SK-N-SH (cell line): ENCODE results near the gene TMEM114. TPM values are rescaled to one million over a fixed set of nuclear protein-coding genes. Genes with fewer than 3 reads are reported as not detected.

Source experiments
- CTCF ChIA-PET: fragments of 300-600, 350-600 bp; formaldehyde crosslinking; extraction: SDS; loops from one replicate; lab custom pipeline; 2021; lab: Yijun Ruan, JAX
- POLR2A ChIA-PET: fragments of 350-600 bp; sonication (Branson Sonifier 250); formaldehyde crosslinking; extraction: SDS; loops from one replicate; lab custom pipeline; 2020; ENCODE audit warnings: antibody characterized with exemption, inconsistent platforms; lab: Yijun Ruan, JAX
- DNase-seq: peaks from one replicate; pipeline ENCODE4 v3.0.0; 2012
- H2AFZ ChIP-seq: fragments of 200-600 bp; sonication (generic); 2 replicates; pipeline ENCODE4 v1.8.1; 2016; ENCODE audit warnings: antibody characterized with exemption, mild to moderate bottlenecking, low read depth
- H3F3A ChIP-seq: fragments of 200-600 bp; sonication (generic); replicated peaks from 2 replicates; pipeline ENCODE3; 2016; ENCODE audit warnings: antibody characterized with exemption, mild to moderate bottlenecking; ENCODE audit not compliant: insufficient read depth
- H3K27ac ChIP-seq, 2 experiments: fragments of 200-500 bp in 1 of 2; fragments of 200-600 bp in 1 of 2; sonication (Bioruptor generic) in 1 of 2; sonication (generic), shearing (Covaris generic) in 1 of 2; 2 replicates each; pipeline versions ENCODE4 v1.5.1 to v1.6.1; 2014 to 2016; ENCODE audit warnings: low read depth in 2 of 2, inconsistent platforms in 1 of 2, low read length in 1 of 2, mild to moderate bottlenecking in 1 of 2, mixed read lengths in 1 of 2
- H3K27me3 ChIP-seq: fragments of 200-600 bp; sonication (generic), shearing (Covaris generic); 2 replicates; pipeline ENCODE4 v1.6.1; 2016; ENCODE audit warnings: mixed run types; ENCODE audit not compliant: insufficient read depth
- H3K36me3 ChIP-seq, 2 experiments: fragments of 200-500 bp in 1 of 2; fragments of 200-600 bp in 1 of 2; sonication (Bioruptor generic) in 1 of 2; sonication (generic) in 1 of 2; replicated peaks in 1 of 2; 2 replicates each; pipeline versions ENCODE3 to v1.5.1; 2014 to 2016; ENCODE audit warnings: low read length in 1 of 2, mild to moderate bottlenecking in 1 of 2; ENCODE audit not compliant: insufficient read depth in 2 of 2, control insufficient read depth in 1 of 2
- H3K4me1 ChIP-seq, 2 experiments: fragments of 200-500 bp in 1 of 2; fragments of 200-600 bp in 1 of 2; sonication (Bioruptor generic) in 1 of 2; sonication (generic), shearing (Covaris generic) in 1 of 2; 2 replicates each; pipeline versions ENCODE4 v1.5.1 to v1.6.1; 2014 to 2016; ENCODE audit warnings: low read depth in 1 of 2, low read length in 1 of 2, mixed run types in 1 of 2; ENCODE audit not compliant: insufficient read depth in 2 of 2, control insufficient read depth in 1 of 2
- H3K4me2 ChIP-seq: fragments of 200-600 bp; sonication (generic), shearing (Covaris generic); 2 replicates; pipeline ENCODE4 v1.6.1; 2017; ENCODE audit warnings: mixed run types
- H3K4me3 ChIP-seq, 2 experiments: fragments of 200-500 bp in 1 of 2; fragments of 200-600 bp in 1 of 2; sonication (Bioruptor generic) in 1 of 2; sonication (generic), shearing (Covaris generic) in 1 of 2; 2 replicates each; pipeline versions ENCODE4 v1.5.1 to v1.8.1; 2014 to 2016; ENCODE audit warnings: low read depth in 2 of 2, inconsistent platforms in 1 of 2, low read length in 1 of 2, mild to moderate bottlenecking in 1 of 2, mixed read lengths in 1 of 2, moderate library complexity in 1 of 2
- H3K79me2 ChIP-seq: fragments of 200-600 bp; sonication (generic); 2 replicates; pipeline ENCODE4 v1.8.1; 2017; ENCODE audit warnings: mild to moderate bottlenecking; ENCODE audit not compliant: insufficient read depth
- H3K9ac ChIP-seq: fragments of 200-600 bp; sonication (generic); 2 replicates; pipeline ENCODE4 v1.6.1; 2017; ENCODE audit warnings: mixed run types
- H3K9me2 ChIP-seq: fragments of 200-600 bp; sonication (generic); 2 replicates; pipeline ENCODE4 v1.6.1; 2017; ENCODE audit warnings: mixed run types
- H3K9me3 ChIP-seq: fragments of 200-600 bp; sonication (generic); 2 replicates; pipeline ENCODE4 v1.6.1; 2017; ENCODE audit warnings: mixed run types, mild to moderate bottlenecking, moderate library complexity
- H4K20me1 ChIP-seq: fragments of 200-600 bp; sonication (generic); 2 replicates; pipeline ENCODE4 v1.6.1; 2017; ENCODE audit warnings: mild to moderate bottlenecking, mixed run types; ENCODE audit not compliant: insufficient read depth
- FOSL2 ChIP-seq: IDR thresholded peaks from 2 replicates; pipeline ENCODE4 v1.4.0; 2012; ENCODE audit warnings: low read depth, mild to moderate bottlenecking, moderate library complexity, borderline replicate concordance
- GABPA ChIP-seq: IDR thresholded peaks from 2 replicates; pipeline ENCODE4 v1.4.0; 2012; ENCODE audit warnings: low read depth, mild to moderate bottlenecking
- MXI1 ChIP-seq: IDR thresholded peaks from 2 replicates; pipeline ENCODE4 v1.6.1; 2012; ENCODE audit warnings: mild to moderate bottlenecking, low read depth, low read length, improper control_type of control experiment
- TCF12 ChIP-seq: IDR thresholded peaks from 2 replicates; pipeline ENCODE4 v1.4.0; 2012
- TEAD4 ChIP-seq: IDR thresholded peaks from 2 replicates; pipeline ENCODE4 v1.4.0; 2012; ENCODE audit warnings: mild to moderate bottlenecking, borderline replicate concordance; ENCODE audit not compliant: insufficient read depth
- WGBS: methylation state at CpG from one replicate; pipeline ENCODE4 v1.1.6; 2017; ENCODE audit warnings: low lambda C conversion rate; 5-methylcytosine and 5-hydroxymethylcytosine counted together
- polyA plus RNA-seq, 3 experiments: library from polyadenylated mRNA; depleted of rRNA; stranded (reverse); fragments of >200 nt; gene quantifications; 2 replicates each; pipeline ENCODE4 v1.2.3, GENCODE V29; 2012
- TF ChIP-seq, protein P1 (sequence below): IDR thresholded peaks from 2 replicates; pipeline ENCODE4 v1.6.1; 2012; ENCODE audit warnings: mild to moderate bottlenecking, low read depth, low read length, moderate library complexity
- TF ChIP-seq, protein P2 (sequence below): IDR thresholded peaks from 2 replicates; pipeline ENCODE4 v1.4.0; 2012; ENCODE audit warnings: low read depth
- TF ChIP-seq, protein P3 (sequence below): fragments of 150-350 bp; IDR thresholded peaks from 2 replicates; pipeline ENCODE4 v1.6.1; 2017; ENCODE audit warnings: antibody characterized with exemption, low read length, low read depth, borderline replicate concordance

TMEM114 gene
- polyA plus RNA-seq, 1 of the 3 experiments (the other 2 are of a cell fraction): not detected

DNA sequence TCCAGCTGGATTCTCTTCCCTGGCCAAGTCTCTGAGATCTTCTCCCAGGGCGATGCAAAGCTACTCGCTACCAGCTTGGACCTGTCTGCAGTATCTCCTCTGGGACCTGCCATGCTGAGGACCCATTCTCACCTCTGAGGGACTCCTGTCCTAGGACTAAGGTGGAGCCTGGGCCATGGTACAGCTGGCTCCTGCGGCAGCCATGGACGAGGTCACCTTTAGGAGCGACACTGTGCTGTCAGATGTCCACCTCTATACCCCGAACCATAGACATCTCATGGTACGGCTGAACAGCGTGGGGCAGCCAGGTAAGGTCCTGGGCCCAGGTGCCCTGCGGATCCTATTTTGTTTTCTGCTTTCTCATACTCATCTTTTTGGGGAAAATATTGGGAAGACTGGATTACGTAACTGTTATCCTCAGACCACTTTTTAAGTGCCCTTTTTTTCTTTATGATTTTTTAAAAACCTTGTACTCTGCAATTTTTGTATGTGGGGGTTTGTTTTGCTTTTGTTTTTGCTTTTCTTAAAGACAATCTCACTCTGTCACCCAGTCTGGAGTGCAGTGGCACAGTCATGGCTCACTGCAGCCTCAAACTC is 35.3 kb upstream of the TMEM114 start:
- H3K4me1 ChIP-seq: peaks cover 11 to 13% of the 10 kb centered on the region in 2 experiments; a peak in 3 of 4 replicates
- TF ChIP-seq, protein P1, sequence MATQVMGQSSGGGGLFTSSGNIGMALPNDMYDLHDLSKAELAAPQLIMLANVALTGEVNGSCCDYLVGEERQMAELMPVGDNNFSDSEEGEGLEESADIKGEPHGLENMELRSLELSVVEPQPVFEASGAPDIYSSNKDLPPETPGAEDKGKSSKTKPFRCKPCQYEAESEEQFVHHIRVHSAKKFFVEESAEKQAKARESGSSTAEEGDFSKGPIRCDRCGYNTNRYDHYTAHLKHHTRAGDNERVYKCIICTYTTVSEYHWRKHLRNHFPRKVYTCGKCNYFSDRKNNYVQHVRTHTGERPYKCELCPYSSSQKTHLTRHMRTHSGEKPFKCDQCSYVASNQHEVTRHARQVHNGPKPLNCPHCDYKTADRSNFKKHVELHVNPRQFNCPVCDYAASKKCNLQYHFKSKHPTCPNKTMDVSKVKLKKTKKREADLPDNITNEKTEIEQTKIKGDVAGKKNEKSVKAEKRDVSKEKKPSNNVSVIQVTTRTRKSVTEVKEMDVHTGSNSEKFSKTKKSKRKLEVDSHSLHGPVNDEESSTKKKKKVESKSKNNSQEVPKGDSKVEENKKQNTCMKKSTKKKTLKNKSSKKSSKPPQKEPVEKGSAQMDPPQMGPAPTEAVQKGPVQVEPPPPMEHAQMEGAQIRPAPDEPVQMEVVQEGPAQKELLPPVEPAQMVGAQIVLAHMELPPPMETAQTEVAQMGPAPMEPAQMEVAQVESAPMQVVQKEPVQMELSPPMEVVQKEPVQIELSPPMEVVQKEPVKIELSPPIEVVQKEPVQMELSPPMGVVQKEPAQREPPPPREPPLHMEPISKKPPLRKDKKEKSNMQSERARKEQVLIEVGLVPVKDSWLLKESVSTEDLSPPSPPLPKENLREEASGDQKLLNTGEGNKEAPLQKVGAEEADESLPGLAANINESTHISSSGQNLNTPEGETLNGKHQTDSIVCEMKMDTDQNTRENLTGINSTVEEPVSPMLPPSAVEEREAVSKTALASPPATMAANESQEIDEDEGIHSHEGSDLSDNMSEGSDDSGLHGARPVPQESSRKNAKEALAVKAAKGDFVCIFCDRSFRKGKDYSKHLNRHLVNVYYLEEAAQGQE: no peak
- TF ChIP-seq TEAD4: no peak
- TF ChIP-seq, protein P2, sequence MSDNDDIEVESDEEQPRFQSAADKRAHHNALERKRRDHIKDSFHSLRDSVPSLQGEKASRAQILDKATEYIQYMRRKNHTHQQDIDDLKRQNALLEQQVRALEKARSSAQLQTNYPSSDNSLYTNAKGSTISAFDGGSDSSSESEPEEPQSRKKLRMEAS: no peak
- peaks cover 25 to 44% of the 10 kb centered on the region in 2 experiments for H3K36me3 ChIP-seq
- CTCF ChIA-PET: interaction anchor here (0.7 to 2.4 kb wide), 3 partner anchors 9 to 59 kb away, joined by 5 to 8 read pairs (median 6); no protein-coding TSS in a partner anchor
- peak overlapping the region in 1 of 2 experiments; percentile 31; a peak in 1 of 4 replicates for H3K27ac ChIP-seq
- POLR2A ChIA-PET: interaction anchor here (0.8 kb wide), 1 partner anchor 12 kb away, joined by 3 read pairs; no protein-coding TSS in a partner anchor
- peaks cover 52% of the 10 kb centered on the region for H3K79me2 ChIP-seq
- no peaks in the 10 kb centered on the region for H3K9me2 ChIP-seq
- H4K20me1 ChIP-seq: peaks cover 7% of the 10 kb centered on the region; the same call in 1 of the 2 replicates
- H3K9me3 ChIP-seq: no peaks in the 10 kb centered on the region
- no peak for DNase-seq
- H2AFZ ChIP-seq: no peak overlapping the region
- no peaks in the 10 kb centered on the region for H3K27me3 ChIP-seq
- H3K4me3 ChIP-seq: no peak overlapping the region
- H3K4me2 ChIP-seq: no peak overlapping the region
- H3K9ac ChIP-seq: no peak overlapping the region
- WGBS: 95% methylated on average over 10 of the region's 10 CpGs
- H3F3A ChIP-seq: peaks cover 2% of the 10 kb centered on the region

DNA sequence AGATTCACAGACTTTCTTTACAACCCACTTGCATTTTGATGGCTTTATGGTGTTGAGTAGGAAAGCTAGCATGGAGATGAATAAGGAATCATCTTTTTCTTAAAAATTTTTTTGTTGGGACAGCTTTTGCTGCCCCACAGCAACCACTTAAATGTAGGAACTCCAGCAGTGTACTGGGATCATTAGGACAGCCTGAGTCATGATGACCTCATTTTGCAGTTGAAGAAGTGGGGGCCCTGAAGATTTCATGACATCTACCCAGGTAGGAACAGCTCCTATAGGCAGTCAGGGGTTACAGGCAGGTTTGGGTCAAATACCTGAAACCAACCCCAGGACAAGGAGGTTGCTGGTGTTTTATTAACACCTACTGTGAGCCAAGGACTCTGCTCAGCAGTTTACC is 33.3 kb upstream of the TMEM114 start:
- Histone ChIP-seq H3F3A (peaks cover 3% of the 10 kb centered on the region), H3K36me3 (peaks cover 25 to 26% of the 10 kb centered on the region in 2 experiments), H3K9me2 (no peaks in the 10 kb centered on the region), H3K9ac (no peak overlapping the region), H3K4me1 (peaks cover 11 to 14% of the 10 kb centered on the region in 2 experiments; a peak in 3 of 4 replicates), H3K27ac (no peak overlapping the region), H3K4me3 (no peak overlapping the region), H3K4me2 (peak overlapping the region; percentile 94; the same call in 1 of the 2 replicates), H4K20me1 (peaks cover 7% of the 10 kb centered on the region; the same call in 1 of the 2 replicates), H3K27me3 (no peaks in the 10 kb centered on the region), H3K79me2 (peaks cover 52% of the 10 kb centered on the region), H2AFZ (no peak overlapping the region), H3K9me3 (no peaks in the 10 kb centered on the region)
- ChIA-PET POLR2A (no interaction called here), CTCF (interaction anchor here (0.7 to 1.1 kb wide), 2 partner anchors 14 to 37 kb away, joined by 3 read pairs; no protein-coding TSS in a partner anchor)
- TF ChIP-seq FOSL2: peak; percentile 25; the same call in 1 of the 2 replicates
- TF ChIP-seq MXI1: no peak
- TF ChIP-seq TCF12: no peak
- TF ChIP-seq, protein P3, sequence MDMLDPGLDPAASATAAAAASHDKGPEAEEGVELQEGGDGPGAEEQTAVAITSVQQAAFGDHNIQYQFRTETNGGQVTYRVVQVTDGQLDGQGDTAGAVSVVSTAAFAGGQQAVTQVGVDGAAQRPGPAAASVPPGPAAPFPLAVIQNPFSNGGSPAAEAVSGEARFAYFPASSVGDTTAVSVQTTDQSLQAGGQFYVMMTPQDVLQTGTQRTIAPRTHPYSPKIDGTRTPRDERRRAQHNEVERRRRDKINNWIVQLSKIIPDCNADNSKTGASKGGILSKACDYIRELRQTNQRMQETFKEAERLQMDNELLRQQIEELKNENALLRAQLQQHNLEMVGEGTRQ: no peak
- TF ChIP-seq GABPA: no peak
- no peak for DNase-seq
